Neural cell (in vitro differentiated cells): ENCODE data around the gene PBX1.

ENCODE experiments used
- EP300 ChIP-seq: fragments of 450-650 bp; conservative IDR thresholded peaks from 2 replicates; pipeline ENCODE4 v1.6.1; 2014; ENCODE audit warnings: antibody characterized with exemption, mild to moderate bottlenecking, moderate library complexity; ENCODE audit not compliant: poor library complexity, severe bottlenecking
- EZH2 ChIP-seq: fragments of 200-600, 300-800 bp; shearing (Covaris generic), sonication (generic); IDR thresholded peaks from 2 replicates; pipeline ENCODE4 v1.6.1; 2014; ENCODE audit warnings: antibody characterized with exemption, low read length, borderline replicate concordance, mild to moderate bottlenecking; ENCODE audit not compliant: insufficient read depth, poor library complexity, severe bottlenecking
- POLR2AphosphoS5 ChIP-seq: IDR thresholded peaks from 2 replicates; pipeline ENCODE4 v1.6.1; 2012
- RAD21 ChIP-seq: fragments of 450-650 bp; conservative IDR thresholded peaks from 2 replicates; pipeline ENCODE4 v1.6.1; 2014; ENCODE audit warnings: antibody characterized with exemption, mild to moderate bottlenecking, moderate library complexity
- SMC3 ChIP-seq: fragments of 450-650 bp; conservative IDR thresholded peaks from 2 replicates; pipeline ENCODE4 v1.6.1; 2014; ENCODE audit warnings: antibody characterized with exemption, mild to moderate bottlenecking, moderate library complexity; ENCODE audit not compliant: poor library complexity
- TAF1 ChIP-seq: IDR thresholded peaks from 2 replicates; pipeline ENCODE4 v1.6.1; 2012; ENCODE audit warnings: low read depth
- TF ChIP-seq, protein P1 (sequence below): IDR thresholded peaks from 2 replicates; pipeline ENCODE4 v1.6.1; 2012; ENCODE audit warnings: borderline replicate concordance
- TF ChIP-seq, protein P2 (sequence below): fragments of 450-650 bp; IDR thresholded peaks from 2 replicates; pipeline ENCODE4 v1.5.1; 2014; ENCODE audit warnings: antibody characterized with exemption, mild to moderate bottlenecking, moderate library complexity; ENCODE audit not compliant: poor library complexity, severe bottlenecking

- TF ChIP-seq, protein P1, sequence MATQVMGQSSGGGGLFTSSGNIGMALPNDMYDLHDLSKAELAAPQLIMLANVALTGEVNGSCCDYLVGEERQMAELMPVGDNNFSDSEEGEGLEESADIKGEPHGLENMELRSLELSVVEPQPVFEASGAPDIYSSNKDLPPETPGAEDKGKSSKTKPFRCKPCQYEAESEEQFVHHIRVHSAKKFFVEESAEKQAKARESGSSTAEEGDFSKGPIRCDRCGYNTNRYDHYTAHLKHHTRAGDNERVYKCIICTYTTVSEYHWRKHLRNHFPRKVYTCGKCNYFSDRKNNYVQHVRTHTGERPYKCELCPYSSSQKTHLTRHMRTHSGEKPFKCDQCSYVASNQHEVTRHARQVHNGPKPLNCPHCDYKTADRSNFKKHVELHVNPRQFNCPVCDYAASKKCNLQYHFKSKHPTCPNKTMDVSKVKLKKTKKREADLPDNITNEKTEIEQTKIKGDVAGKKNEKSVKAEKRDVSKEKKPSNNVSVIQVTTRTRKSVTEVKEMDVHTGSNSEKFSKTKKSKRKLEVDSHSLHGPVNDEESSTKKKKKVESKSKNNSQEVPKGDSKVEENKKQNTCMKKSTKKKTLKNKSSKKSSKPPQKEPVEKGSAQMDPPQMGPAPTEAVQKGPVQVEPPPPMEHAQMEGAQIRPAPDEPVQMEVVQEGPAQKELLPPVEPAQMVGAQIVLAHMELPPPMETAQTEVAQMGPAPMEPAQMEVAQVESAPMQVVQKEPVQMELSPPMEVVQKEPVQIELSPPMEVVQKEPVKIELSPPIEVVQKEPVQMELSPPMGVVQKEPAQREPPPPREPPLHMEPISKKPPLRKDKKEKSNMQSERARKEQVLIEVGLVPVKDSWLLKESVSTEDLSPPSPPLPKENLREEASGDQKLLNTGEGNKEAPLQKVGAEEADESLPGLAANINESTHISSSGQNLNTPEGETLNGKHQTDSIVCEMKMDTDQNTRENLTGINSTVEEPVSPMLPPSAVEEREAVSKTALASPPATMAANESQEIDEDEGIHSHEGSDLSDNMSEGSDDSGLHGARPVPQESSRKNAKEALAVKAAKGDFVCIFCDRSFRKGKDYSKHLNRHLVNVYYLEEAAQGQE = no peak
- TF ChIP-seq, protein P2, sequence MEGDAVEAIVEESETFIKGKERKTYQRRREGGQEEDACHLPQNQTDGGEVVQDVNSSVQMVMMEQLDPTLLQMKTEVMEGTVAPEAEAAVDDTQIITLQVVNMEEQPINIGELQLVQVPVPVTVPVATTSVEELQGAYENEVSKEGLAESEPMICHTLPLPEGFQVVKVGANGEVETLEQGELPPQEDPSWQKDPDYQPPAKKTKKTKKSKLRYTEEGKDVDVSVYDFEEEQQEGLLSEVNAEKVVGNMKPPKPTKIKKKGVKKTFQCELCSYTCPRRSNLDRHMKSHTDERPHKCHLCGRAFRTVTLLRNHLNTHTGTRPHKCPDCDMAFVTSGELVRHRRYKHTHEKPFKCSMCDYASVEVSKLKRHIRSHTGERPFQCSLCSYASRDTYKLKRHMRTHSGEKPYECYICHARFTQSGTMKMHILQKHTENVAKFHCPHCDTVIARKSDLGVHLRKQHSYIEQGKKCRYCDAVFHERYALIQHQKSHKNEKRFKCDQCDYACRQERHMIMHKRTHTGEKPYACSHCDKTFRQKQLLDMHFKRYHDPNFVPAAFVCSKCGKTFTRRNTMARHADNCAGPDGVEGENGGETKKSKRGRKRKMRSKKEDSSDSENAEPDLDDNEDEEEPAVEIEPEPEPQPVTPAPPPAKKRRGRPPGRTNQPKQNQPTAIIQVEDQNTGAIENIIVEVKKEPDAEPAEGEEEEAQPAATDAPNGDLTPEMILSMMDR = no peak
- TF ChIP-seq RAD21 (no peak), SMC3 (no peak), POLR2AphosphoS5 (no peak), EP300 (no peak), EZH2 (no peak), TAF1 (no peak)
These were observed 82.4 kb downstream of the PBX1 start for GRCh38 chr1:164641353-164641730.
